GM12865 (cell line): Measurements from ENCODE around the gene KRTAP9-9.
"Not testable (repeated sequence)": the region's sequence is repeated elsewhere in the genome, so short reads cannot be mapped to it uniquely, and the experiment has no call there.

Experiments
- DNase-seq: peaks from one replicate; pipeline ENCODE4 v3.0.0; 2010; ENCODE audit warnings: low read depth
- H3K4me3 ChIP-seq: 2 replicates; pipeline ENCODE4 v1.5.1; 2011; ENCODE audit warnings: mild to moderate bottlenecking, low read depth, low read length, control low read depth
- TF ChIP-seq, protein P1 (sequence below): IDR thresholded peaks from 2 replicates; pipeline ENCODE4 v1.5.1; 2011; ENCODE audit warnings: low read length, control low read depth, low read depth, inconsistent platforms; ENCODE audit not compliant: insufficient read depth; ENCODE audit errors: missing control alignments

Gene KRTAP9-9

DNA sequence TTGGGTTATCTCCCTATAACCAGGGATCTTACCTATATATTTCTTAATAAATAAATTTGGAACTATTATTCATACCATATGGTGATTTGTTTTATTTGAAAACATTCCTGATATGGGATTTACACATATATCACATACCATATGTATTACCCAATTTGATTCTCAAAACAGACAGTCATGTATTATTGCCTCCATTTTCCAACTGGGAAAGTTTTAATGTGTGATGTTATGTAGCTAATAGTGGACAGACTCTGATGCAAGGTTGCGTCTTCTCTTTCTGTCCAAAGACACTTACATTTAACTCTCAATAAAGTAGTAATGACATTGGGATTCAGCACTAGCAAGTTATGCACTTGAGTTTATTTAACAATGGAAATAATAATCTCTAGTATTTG, 1.1 kb downstream of the KRTAP9-9 start:
- DNase-seq, result no peak
- no peak overlapping the region for H3K4me3 ChIP-seq
- TF ChIP-seq, protein P1, sequence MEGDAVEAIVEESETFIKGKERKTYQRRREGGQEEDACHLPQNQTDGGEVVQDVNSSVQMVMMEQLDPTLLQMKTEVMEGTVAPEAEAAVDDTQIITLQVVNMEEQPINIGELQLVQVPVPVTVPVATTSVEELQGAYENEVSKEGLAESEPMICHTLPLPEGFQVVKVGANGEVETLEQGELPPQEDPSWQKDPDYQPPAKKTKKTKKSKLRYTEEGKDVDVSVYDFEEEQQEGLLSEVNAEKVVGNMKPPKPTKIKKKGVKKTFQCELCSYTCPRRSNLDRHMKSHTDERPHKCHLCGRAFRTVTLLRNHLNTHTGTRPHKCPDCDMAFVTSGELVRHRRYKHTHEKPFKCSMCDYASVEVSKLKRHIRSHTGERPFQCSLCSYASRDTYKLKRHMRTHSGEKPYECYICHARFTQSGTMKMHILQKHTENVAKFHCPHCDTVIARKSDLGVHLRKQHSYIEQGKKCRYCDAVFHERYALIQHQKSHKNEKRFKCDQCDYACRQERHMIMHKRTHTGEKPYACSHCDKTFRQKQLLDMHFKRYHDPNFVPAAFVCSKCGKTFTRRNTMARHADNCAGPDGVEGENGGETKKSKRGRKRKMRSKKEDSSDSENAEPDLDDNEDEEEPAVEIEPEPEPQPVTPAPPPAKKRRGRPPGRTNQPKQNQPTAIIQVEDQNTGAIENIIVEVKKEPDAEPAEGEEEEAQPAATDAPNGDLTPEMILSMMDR, result no peak

- H3K4me3 ChIP-seq, result no peak overlapping the region
- DNase-seq, result no peak
- TF ChIP-seq, protein P1, result no peak
Measured at GRCh38 chr17:41258406-41258805, 3.2 kb downstream of the KRTAP9-9 start.

GRCh38 chr17:41263212-41263611, 8.0 kb downstream of the KRTAP9-9 start:
- TF ChIP-seq, protein P1, result no peak
- H3K4me3 ChIP-seq, result no peak overlapping the region
- no peak for DNase-seq

- DNase-seq, result no peak
- TF ChIP-seq, protein P1, result no peak
Measured at GRCh38 chr17:41264599-41264998, 9.4 kb downstream of the KRTAP9-9 start.

GRCh38 chr17:41265078-41265477, 9.9 kb downstream of the KRTAP9-9 start, which contains the start of gene KRTAP9-6:
Gene KRTAP9-6 (plus strand): TSS chr17:41265378. CDS start chr17:41265378, 0 bp downstream.
- no peak for DNase-seq
- TF ChIP-seq, protein P1, result no peak

More at GRCh38 chr17:41264599-41264998, 9.4 kb downstream of the KRTAP9-9 start:
- no peak overlapping the region for H3K4me3 ChIP-seq

GRCh38 chr17:41267711-41268110, 12.5 kb downstream of the KRTAP9-9 start:
- TF ChIP-seq, protein P1, result no peak
- no peak for DNase-seq

More at GRCh38 chr17:41265078-41265477, 9.9 kb downstream of the KRTAP9-9 start, which contains the start of gene KRTAP9-6:
- H3K4me3 ChIP-seq, result no peak within 1 kb of the TSS

GRCh38 chr17:41271323-41271722, 16.1 kb downstream of the KRTAP9-9 start:
- DNase-seq, H3K4me3 ChIP-seq: not testable (repeated sequence)

More at GRCh38 chr17:41267711-41268110, 12.5 kb downstream of the KRTAP9-9 start:
- no peak overlapping the region for H3K4me3 ChIP-seq
